ENCODE measurements around the gene PGM2L1.

DNA sequence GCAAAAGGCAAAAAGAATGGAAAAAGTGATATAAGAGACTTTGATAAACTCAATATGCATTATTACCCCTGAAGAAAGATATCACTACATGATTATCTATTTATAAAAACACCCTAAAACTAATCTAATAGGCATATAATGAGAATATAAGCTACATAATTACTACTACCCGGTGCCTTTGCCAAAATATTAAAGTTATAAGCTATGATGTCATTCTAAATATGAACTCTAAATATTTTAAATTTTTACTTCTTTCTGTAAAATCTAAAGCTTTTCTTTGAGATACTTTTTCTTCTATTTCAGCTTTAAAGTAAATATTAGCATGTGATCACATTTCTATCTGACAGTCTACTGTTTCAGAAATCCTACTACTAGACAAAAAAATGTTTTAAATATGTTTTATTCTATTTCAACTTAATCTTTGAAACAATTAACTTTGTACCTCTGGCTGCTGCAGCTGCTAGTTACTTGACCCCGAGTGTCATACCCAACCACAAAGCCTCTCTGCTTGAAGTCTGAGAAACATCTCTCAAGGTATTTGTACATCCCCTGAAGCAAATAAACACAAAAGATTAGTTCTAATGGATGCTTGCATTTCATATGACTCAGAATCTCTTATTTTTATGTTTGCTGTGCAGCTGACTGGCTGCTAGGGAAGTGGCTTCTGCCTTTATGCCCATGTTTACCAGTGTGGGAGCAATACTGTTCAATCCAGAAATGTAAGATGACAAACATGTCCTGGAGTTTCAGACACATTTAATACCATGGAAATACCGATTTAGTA lies 26.8 kb downstream of the PGM2L1 start:
- TF ChIP-seq, protein P1, sequence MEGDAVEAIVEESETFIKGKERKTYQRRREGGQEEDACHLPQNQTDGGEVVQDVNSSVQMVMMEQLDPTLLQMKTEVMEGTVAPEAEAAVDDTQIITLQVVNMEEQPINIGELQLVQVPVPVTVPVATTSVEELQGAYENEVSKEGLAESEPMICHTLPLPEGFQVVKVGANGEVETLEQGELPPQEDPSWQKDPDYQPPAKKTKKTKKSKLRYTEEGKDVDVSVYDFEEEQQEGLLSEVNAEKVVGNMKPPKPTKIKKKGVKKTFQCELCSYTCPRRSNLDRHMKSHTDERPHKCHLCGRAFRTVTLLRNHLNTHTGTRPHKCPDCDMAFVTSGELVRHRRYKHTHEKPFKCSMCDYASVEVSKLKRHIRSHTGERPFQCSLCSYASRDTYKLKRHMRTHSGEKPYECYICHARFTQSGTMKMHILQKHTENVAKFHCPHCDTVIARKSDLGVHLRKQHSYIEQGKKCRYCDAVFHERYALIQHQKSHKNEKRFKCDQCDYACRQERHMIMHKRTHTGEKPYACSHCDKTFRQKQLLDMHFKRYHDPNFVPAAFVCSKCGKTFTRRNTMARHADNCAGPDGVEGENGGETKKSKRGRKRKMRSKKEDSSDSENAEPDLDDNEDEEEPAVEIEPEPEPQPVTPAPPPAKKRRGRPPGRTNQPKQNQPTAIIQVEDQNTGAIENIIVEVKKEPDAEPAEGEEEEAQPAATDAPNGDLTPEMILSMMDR (conservative IDR thresholded peaks at IDR 0.05) = no peak
- TF ChIP-seq ZFX (IDR thresholded peaks at IDR 0.05) = no peak
